GM11168 (cell line): ENCODE results near the gene CCM2L.
"Not testable (repeated sequence)": the region's sequence is repeated elsewhere in the genome, so short reads cannot be mapped to it uniquely, and the experiment has no call there.

Experiments used
- in situ Hi-C: fragments of 300-500 bp; cut with MboI; formaldehyde crosslinking; loops from one replicate; pipeline ENCODE4 v1.12.0; 2022; ENCODE audit warnings: low sequenced_read_pairs; ENCODE audit not compliant: unreplicated experiment

Gene CCM2L

DNA sequence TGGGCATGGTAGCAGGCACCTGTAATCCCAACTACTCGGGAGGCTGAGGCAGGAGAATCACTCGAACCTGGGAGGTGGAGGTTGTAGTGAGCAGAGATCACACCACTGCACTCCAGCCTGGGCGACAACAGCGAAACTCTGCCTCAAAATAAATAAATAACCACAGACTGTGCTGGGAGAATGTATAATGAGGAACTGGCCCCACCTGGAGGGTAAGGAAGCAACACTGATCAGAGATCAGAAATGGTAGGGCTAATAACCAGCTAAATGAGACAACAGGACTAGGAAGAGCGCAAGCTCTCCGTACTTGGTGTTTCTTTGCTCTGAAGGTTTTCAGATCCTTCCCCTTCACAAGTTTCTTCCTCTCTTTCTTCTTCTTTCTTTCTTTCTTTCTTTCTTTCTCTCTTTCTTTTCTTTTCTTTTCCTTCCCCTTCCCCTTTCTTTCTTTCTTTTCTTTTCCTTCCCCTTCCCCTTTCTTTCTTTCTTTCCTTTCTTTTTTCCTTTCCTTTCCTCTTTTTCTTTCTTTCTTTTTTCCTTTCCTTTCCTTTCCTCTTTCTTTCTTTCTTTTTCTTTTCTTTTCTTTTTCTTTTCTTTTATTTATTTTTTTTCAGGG is 14.6 kb downstream of the CCM2L start:
- in situ Hi-C loops = loop anchor here (10.0 kb wide), 1 partner anchor 70 kb away; no protein-coding TSS in a partner anchor

DNA sequence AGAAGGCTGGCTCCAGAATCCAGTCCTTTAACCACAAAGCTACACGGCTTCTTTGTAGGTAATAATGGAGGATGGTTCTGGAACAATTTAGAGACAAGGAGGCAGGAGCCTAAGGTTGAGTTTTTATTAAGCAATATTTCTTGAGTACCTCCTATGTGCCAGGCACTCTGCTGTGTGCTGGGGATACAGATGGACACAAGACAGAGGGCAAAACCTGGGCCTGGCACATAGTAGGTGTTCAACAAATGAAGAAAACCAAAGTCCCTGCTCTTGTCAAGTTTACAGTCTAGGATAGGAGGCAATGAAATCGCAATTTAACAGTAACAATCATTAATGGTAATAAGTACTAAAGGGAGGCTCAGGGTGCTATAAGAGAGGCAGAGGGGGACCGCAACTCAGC is 17.4 kb downstream of the CCM2L start:
- in situ Hi-C loops = loop anchor here (10.0 kb wide), 1 partner anchor 67 kb away; no protein-coding TSS in a partner anchor

DNA sequence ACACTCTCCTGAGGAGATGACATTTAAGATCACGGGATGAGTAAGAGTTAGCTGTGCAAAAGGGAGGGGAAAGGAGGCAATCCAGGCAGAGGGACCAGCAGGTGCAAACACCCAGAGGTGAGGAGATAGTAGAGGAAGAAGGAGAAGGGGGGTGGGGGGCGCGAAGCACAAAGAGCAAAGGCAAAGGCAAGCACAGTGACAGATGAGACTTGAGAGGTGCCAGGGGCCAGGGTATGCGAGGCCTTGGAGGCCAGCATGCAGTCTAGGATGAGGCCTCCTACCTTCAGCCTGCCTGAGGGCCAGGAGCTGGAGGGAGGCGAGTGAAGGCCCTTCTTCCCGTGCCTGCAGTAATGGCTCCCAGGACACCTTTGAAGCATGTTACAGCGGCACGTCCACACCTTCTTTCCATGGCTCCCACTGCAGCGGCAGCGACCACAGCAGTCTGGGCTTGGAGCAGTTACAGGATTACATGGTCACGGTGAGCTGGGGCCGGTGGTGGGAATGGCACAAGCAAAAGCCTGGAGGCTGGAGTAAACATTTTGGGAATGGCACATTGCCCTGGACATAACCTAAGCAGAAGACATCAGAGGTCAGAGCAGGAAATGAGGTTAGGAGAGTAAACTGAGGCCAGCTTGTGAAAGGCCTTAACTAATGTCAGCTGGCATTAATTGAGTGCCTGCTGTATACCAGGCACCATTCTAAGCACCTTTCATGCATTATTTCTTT is 18.6 kb downstream of the CCM2L start:
- in situ Hi-C loops = loop anchor here (10.0 kb wide), 1 partner anchor 66 kb away; no protein-coding TSS in a partner anchor

DNA sequence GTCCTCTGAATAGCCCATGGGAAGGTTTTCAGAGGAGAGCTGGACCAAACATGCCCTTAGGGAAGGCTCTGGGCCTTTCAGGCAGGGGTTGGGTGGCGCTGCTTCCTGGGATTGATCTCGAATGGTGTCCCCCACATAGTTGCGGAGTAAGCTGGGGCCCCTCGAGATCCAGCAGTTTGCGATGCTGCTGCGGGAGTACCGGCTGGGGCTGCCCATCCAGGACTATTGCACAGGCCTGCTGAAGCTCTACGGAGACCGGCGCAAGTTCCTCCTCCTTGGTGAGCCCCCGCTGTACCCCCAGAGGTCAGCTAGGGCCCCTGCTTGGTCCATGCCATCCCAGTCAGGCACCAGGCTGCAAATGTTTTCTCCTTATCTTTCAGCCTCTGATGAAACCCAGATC is 19.3 kb downstream of the CCM2L start:
- in situ Hi-C loops = loop anchor here (10.0 kb wide), 1 partner anchor 65 kb away; no protein-coding TSS in a partner anchor

DNA sequence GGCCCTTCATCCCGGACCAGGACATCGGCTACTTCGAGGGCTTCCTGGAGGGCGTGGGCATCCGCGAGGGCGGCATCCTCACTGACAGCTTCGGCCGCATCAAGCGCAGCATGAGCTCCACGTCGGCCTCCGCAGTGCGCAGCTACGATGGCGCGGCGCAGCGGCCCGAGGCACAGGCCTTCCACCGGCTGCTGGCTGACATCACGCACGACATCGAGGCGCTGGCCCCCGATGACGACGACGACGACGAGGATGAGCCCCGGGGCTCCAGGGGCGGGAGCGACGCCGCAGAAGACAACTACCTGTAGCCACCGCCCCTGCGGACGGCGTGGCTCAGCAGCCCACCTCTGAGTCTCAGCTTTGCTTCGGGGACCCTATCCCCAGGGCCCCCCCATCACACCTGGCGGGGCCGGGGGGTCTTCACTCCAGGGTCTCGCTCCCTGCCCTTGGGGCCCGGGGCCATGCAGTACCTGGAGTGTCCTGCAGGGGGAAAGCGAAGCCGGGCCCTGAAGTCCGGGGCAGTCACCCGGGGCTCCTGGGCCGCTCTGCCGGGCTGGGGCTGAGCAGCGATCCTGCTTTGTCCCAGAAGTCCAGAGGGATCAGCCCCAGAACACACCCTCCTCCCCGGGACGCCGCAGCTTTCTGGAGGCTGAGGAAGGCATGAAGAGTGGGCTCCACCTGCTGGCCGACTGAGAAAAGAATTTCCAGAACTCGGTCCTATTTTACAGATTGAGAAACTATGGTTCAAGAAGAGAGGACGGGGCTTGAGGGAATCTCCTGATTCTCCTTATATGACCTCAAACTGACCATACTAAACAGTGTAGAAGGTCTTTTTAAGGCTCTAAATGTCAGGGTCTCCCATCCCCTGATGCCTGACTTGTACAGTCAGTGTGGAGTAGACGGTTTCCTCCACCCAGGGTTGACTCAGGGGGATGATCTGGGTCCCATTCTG is 21.0 kb downstream of the CCM2L start:
- in situ Hi-C loops = no loop called here

DNA sequence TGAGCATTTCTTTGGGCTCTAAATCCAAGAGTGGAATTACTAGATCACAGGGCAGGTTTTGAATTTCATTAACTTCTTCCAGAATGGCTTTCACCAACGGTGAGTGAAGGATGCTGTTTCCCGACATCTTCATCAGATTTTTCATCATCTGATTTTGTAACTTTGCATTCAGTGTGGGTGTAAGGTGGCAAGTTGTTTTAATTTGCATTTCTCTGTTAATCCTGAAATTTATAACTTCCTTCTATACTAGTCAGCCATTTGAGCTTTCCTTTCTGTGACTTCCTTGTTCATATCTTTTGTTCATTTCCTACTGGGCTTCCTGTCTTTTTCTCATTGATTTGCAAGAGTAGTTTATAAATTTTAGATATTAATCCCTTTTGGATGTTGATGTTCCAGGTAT is 23.1 kb downstream of the CCM2L start:
- in situ Hi-C loops = no loop called here

DNA sequence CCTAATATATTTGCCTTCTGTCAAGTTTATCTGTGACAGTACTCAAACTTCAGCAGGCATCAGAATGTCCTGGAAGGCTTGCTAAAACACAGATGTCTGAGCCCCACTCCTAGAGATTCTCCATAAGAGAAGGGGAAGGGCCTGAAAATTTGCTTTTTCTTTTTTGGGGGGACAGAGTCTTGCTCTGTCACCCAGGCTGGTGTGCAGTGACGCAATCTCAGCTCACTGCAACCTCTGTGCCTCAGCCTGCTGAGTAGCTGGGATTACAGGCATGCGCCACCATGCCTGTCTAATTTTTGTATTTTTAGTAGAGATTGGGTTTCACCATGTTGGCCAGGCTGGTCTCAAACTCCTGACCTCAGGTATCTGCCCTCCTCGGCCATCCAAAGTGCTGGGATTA is 23.5 kb downstream of the CCM2L start:
- in situ Hi-C loops = not testable (repeated sequence)

DNA sequence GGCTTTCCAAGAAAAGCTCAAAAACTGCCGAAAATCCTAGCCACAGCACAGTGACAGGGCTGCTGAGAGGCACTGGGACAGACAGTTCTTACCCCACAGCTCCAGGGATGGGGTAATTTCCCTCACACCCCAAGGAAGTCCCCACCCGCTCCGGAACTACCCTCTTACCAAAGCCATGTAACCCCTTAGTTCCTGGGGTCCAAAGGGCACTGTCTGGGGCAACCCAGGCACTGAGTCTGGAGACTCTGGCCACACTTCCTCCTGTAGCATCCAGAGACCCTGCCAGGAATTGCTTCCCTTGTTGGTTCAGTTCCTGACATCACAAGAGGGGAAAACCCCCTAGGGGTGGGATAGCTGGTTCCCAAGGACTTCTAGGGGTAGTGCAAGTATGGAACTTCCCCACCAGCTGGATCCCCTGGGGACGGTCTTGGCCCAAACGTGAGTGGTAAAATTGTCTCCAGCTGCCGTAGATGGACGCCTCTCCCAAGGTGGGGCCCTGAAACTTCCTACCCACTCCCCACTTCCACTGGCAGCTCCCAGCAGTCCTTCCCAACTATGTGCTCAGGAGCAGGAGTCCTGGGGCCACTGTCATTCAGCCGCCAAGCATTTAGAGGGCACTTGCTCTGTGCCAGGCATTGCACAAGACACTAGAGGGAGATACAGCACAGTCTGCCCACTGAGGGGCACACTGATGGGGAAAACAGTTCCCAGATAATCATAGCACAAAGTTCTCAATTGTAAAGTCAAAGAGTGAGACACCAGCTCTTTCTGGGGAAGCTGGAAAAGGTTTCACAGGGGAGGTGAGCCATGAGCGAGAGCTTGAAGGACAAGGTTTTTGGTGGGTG is 24.6 kb downstream of the CCM2L start:
- in situ Hi-C loops = no loop called here

DNA sequence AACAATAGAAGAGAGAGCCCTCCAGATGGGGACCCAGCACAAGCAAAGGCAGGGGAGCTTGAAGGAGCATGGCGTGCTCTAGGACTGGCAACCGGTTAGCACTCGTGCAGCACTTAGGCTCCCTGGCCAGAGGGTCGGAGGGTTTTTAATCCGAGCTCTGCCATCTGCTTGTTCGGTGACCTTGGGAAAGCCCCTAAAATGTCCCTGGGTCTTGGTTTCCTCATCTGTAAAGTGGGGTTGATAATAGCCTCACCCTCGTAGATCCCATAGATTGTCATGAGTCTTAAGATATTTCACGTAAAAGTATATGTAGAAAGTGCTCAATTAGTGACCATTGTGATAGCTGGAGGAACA is 25.2 kb downstream of the CCM2L start:
- in situ Hi-C loops = no loop called here

DNA sequence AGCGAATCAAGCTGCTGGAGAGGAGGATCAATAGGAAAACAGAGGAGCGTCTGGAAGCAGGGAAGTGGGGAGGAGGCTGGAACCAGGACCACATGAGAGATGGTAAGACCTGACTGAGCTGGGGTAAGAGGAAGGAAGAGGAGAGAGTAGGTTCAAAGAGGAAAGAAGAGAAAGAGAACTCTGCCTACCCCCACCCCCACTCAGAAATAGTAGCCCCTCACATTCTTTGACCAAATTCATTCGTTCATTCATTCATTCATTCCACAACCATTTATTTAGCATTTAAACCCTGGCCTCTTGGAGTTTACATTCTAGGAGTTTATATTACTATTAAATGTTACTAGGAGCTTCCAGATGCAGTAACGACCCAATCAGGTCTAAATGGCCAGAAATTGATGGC is 26.0 kb downstream of the CCM2L start:
- in situ Hi-C loops = no loop called here

DNA sequence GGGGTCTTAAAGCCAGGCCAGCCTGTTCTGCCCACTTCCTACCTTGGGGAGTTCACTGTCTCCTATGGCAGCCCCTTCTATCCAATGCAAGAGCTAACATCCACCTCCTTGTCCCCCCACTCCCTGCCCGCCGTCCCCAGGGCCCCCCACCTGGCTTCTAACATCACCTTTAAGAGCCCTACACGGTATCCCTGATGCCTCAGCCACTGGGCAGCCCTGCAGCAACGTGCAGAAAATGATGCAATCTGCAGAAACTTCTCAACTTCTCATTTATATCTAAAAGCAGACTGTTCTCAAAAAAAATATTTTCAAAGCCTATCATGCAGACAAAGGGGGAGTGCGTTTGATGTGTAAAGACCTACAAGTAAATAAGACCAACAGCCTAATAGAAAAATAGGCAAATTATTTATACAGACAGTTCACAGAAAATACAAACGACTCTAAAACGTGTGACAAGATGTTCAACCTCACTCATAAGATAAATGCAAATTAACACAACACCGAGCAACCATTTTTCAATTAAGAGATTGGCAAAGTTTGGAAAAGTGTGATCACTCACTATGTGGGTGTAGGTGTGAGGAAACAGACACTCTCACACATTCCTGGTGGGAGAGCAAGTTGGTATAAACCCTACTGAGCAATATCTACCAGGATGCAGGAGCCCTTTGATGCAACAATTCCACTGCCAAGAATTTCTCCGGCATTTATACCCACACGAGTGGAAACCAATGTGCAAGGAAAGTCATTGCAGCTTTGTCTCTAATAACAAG is 26.7 kb downstream of the CCM2L start:
- in situ Hi-C loops = no loop called here

DNA sequence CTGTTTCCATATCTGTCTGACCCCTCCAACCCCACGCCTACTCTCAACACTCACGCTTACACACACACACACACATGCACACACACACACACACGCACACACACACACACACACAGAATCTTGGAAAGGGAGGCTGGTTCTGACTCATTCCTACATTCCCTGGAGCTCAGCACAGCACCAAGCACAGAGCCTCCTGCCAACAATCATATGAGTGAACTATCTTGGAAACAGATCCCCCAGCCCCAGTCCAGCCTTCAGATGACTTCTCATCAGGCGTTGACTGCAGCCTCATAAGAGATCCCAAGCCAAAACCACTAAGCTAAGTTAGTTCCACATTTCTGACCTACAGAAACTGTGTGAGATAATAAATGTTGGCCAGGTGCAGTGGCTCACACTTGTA is 27.7 kb downstream of the CCM2L start:
- in situ Hi-C loops = no loop called here

DNA sequence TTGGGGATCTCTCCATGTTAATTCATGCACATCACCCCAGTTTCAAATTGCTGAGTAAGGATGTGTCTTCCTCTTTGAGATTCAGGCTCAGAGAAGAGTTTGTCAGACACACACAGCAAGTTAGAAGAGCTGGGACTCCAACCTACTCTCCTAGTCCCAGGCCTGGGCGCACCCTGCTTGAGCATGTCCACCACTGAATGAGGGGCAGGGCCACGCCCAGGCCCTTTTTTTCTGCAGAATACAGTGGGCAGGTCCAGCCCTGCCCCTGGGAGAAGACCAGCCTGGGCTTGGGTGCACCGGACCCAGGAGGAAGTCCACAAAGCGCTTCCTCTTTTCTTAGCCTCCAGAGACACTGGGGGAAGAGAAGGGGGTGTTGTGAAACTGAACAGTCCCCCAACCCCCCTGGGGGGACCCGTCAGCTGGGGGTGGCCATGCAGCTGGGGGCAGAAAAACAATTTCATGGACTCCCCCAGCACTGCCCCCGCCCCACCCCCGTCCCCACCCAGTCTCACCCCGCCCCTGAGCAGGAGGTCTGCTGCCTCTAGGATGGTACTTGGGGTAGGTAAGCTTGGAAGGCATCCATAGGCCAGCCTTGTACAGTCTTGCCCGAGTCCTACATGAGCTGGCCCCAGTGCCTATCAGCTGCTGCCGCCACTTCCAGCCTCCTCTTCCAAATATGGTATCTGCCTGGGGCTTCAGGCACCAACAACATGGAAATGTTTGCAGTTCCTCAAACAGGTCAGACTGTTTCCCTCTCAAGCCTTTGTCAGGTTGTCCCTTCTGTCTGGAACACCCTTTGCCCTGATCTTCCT is 30.1 kb downstream of the CCM2L start:
- in situ Hi-C loops = no loop called here

DNA sequence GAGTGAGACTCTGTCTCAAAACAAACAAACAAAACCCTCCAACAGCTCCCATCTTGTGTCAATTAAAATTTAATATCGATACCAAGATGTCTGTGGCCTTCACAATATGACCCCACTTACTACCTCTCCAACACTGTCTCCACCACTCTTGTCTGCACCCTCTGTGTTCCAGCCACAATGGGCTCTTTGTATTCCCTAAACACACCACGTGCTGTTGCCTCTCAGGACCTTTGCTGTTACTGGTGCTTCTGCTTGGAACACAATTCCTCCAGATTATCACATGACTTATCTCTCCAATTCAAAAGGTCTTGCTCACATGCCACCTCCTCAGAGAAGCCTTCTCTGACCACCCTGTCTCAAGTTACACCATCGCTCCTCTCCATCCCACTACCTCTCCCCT is 35.8 kb downstream of the CCM2L start:
- in situ Hi-C loops = no loop called here

DNA sequence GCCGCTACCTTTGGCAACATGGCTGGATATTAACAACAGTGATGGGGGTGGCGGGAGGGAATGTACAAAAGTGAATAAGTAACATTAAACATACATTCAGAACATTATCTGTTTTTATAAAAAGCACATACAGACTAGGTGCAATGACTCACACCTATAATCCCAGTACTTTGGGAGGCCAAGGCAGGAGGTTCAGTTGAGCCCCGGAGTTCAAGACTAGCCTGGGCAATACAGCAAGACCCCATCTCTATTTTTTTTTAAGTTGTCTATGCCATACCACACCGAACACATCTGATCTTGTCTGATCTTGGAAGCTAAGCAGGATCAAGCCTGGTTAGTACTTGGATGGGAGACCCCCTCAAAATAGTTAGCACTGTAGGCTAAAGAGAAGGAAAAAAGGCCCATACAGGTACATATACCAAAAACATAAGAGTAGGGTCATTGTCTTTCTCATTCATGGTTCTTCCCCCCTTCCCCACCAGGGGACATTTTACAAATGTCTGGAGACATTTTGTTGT is 40.1 kb downstream of the CCM2L start:
- in situ Hi-C loops = no loop called here

DNA sequence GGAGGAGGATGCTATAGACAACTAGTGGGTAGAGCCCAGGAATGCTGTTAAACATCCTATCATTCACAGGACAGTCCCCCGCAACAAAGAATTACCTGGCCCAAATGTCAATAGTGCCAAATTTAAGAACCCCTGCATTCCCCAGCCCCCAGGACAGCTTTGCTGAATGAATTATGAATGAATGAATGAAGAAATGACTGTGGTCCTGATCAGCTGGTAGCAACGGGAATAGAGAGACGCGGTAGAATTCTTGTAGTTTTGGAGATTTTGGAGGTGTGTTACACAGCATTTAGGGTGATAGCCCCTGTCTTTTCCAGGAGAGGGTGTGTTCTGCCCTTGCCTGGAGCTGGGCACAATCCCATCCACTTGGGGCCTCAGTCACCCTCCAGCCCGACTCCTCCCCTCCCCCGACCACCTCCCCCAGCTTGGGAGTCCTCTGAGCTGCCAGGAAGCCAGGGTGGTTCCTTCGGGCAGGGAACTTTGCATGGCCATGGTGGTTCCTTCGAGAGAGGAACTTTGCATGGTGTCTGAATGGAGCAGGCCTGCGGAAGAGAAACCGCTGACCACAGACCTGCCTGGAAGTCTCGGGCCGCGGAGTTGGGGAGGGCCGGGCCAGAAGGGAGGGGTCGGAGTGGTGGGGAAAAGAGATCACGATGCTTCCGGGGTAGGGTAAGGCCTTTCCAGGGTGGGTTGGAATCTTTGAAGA is 40.8 kb downstream of the CCM2L start:
- in situ Hi-C loops = no loop called here

DNA sequence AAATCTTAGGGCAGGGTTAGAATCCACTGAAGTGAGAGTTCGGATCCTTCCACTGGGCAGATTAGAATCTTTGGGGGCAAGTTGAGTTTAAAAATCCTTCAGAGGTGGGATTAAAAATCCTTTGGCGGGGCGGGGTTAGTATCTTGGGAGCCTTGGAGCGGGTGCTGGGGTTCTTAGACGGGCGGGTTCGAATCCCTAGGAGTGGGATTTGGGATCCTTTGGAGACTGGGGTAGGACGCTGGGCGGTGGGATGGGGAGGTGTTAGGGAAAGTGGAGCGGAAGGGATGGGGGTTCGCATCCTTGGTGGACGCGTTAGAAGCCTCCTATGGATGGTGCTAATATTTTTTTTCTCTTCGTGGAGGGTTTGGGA is 41.5 kb downstream of the CCM2L start:
- in situ Hi-C loops = no loop called here
